HUES48 (cell line): Measurements from ENCODE around the gene SPATA33.
A peak's percentile ranks its signal among the peaks of the same experiment; 100 is the strongest.
"Not testable (repeated sequence)": the region's sequence is repeated elsewhere in the genome, so short reads cannot be mapped to it uniquely, and the experiment has no call there.

Source experiments
- H3K27ac ChIP-seq: one replicate; pipeline ENCODE4 v1.7.0; 2013; ENCODE audit warnings: low read depth, low read length, inconsistent platforms
- H3K27me3 ChIP-seq: 2 replicates; pipeline ENCODE4 v1.6.1; 2013; ENCODE audit warnings: mild to moderate bottlenecking, low read length; ENCODE audit not compliant: control insufficient read depth, insufficient read depth
- H3K36me3 ChIP-seq: 2 replicates; pipeline ENCODE4 v1.6.1; 2013; ENCODE audit warnings: low read length; ENCODE audit not compliant: control insufficient read depth, insufficient read depth
- H3K4me1 ChIP-seq: 2 replicates; pipeline ENCODE4 v1.6.1; 2013; ENCODE audit warnings: mild to moderate bottlenecking, low read length; ENCODE audit not compliant: control insufficient read depth, insufficient read depth
- H3K4me3 ChIP-seq: 2 replicates; pipeline ENCODE4 v1.5.1; 2013; ENCODE audit warnings: mild to moderate bottlenecking, low read depth, low read length
- H3K9ac ChIP-seq: 2 replicates; pipeline ENCODE4 v1.6.1; 2013; ENCODE audit warnings: mild to moderate bottlenecking, low read depth, low read length, moderate library complexity
- H3K9me3 ChIP-seq: 2 replicates; pipeline ENCODE4 v1.6.1; 2013; ENCODE audit warnings: low read length; ENCODE audit not compliant: control insufficient read depth, insufficient read depth

SPATA33 gene

DNA sequence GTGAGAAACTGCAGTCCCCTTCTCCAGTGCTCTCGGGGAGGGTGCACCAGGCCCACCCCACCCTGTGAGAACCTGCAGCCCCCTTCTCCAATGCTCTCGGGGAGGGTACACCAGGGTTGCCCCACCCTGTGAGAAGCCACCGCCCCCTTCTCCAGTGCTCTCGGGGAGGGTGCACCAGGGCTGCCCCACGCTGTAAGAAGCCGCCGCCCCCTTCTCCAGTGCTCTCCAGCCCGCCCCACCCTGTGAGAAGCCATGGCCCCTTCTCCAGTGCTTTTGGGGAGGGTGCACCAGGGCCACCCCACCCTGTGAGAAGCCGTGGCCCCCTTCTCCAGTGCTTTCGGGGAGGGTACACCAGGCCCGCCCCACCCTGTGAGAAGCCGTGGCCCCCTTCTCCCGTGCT lies 12.1 kb downstream of the SPATA33 start:
- Histone ChIP-seq H3K9ac (no peak overlapping the region), H3K36me3 (peaks cover 1% of the 10 kb centered on the region; the same call in 1 of the 2 replicates), H3K4me1 (no peaks in the 10 kb centered on the region), H3K27ac (no peak overlapping the region), H3K4me3 (no peak overlapping the region), H3K9me3 (peaks cover 8% of the 10 kb centered on the region), H3K27me3 (no peaks in the 10 kb centered on the region)

DNA sequence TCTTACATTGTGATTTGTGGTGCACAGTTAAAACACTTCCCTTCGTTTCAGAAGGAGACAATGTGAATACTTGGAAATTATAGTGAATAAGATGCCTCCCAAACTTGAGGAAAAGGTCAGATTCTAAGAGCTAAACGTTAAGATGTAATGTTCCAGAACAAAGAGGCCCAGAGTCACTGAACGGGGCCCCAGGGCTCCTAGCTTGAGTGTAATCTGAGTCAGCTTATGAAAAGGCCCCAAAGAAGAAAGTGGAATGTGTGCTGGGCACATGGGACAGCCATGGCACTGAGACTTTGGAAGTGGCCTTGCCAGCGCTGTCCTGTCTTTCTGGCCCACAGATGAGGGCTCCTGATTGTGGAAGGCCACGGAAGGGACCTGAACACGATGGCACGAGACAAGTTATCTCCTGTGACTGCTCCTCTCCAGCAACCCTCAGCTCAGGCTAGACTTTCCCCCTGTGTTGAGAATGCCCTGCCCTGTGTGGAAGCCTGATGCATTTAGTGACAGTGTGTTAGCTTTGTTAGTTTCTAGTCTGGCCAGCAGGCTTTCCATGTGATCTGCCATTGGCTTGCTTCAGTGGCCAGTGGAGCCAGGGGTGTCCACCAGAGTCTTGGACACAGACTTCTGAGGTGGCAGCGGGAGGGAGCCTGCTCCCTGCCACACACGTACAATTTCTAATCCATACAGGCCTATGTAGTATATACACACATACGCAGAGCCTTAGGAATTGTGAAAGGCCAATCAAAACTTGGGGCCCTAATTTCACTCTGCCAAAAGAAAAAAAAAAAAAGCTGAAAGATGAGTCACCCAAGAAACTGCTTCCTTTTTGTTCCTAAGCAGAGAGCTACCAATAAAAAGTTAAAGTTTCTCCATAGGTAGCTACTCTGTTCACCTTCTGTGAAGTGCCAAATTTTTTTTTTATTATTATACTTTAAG lies 13.1 kb downstream of the SPATA33 start:
- Histone ChIP-seq H3K36me3 (no peaks in the 10 kb centered on the region), H3K27me3 (no peaks in the 10 kb centered on the region), H3K4me1 (no peaks in the 10 kb centered on the region), H3K9me3 (peaks cover 6% of the 10 kb centered on the region; the same call in 1 of the 2 replicates), H3K4me3 (no peak overlapping the region), H3K9ac (no peak overlapping the region), H3K27ac (no peak overlapping the region)

DNA sequence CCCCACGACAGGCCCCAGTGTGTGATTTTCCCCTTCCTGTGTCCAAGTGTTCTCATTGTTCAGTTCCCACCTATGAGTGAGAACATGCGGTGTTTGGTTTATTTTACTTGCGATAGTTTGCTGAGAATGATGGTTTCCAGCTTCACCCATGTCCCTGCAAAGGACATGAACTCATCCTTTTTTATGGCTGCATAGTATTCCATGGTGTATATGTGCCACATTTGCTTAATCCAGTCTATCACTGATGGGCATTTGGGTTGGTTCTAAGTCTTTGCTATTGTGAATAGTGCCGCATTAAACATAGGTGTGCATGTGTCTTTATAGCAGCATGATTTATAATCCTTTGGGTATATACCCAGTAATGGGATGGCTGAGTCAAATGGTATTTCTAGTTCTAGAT lies 13.9 kb downstream of the SPATA33 start:
- H3K4me3 ChIP-seq, H3K9me3 ChIP-seq, H3K4me1 ChIP-seq, H3K27me3 ChIP-seq, H3K9ac ChIP-seq, H3K36me3 ChIP-seq, H3K27ac ChIP-seq: not testable (repeated sequence)

DNA sequence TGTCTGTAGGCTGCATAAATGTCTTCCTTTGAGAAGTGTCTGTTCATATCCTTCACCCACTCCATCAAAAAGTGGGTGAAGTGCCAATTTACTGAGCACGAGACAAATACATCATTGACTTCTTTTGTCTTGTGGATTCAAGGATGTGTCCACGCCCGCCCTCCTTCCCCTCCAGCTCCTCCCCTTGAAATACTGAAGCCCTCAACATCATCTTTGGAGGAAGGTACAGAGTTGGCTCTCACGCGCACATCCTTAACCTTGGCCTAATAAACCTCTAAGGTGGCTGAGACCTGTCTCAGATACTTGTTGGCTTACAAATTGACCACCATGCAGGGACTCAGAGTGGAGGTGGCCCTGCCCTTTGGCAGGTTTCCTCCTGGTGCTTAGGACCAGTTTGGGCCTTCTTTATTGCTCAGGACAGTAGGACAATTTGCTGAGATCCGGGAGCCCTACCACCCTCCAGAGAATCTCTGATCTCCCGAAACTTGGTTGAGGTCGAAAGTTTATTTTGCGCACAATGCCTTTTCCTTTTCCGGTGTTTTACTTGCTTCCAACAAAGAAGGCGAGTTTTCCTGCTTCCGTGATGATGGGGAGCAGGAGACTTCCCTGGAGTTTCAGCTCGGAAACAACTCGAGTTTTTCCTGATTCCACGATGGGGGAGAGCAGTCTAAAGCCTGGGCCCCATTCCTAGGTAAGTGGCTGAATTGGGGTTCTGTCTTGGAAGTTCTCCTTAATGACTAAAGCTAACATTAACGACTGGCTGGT lies 14.7 kb downstream of the SPATA33 start:
- H3K4me1 ChIP-seq: no peaks in the 10 kb centered on the region
- no peak overlapping the region for H3K4me3 ChIP-seq
- no peaks in the 10 kb centered on the region for H3K27me3 ChIP-seq
- H3K27ac ChIP-seq: no peak overlapping the region
- H3K36me3 ChIP-seq: no peaks in the 10 kb centered on the region
- H3K9ac ChIP-seq: no peak overlapping the region
- H3K9me3 ChIP-seq: peaks cover 4% of the 10 kb centered on the region

DNA sequence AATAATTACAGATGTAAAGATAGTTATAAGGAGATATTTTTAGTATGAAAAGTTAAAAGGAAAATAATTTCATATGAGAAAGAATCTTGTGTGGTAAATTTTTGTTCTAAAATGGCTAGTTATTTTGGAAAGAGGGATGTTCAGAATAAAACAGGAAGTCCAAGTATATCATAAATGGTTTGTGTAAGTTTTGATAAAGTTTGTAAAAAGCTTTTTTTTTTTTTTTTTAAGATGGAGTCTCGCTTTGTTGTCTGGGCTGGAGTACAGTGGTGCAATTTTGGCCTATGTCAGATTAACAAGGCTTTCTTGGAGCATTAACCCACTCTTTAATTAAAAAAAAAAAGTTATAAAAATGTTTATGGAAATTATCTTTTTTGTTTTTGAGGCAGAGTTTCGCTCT lies 20.6 kb downstream of the SPATA33 start:
- no peak overlapping the region for H3K9ac ChIP-seq
- peaks cover 28% of the 10 kb centered on the region for H3K9me3 ChIP-seq
- 0 out of 2 replicates have a peak, but pooled peaks cover 3% of the 10 kb centered on the region for H3K36me3 ChIP-seq
- no peak overlapping the region for H3K4me3 ChIP-seq
- H3K27ac ChIP-seq: no peak overlapping the region
- H3K4me1 ChIP-seq: no peaks in the 10 kb centered on the region
- H3K27me3 ChIP-seq: no peaks in the 10 kb centered on the region

DNA sequence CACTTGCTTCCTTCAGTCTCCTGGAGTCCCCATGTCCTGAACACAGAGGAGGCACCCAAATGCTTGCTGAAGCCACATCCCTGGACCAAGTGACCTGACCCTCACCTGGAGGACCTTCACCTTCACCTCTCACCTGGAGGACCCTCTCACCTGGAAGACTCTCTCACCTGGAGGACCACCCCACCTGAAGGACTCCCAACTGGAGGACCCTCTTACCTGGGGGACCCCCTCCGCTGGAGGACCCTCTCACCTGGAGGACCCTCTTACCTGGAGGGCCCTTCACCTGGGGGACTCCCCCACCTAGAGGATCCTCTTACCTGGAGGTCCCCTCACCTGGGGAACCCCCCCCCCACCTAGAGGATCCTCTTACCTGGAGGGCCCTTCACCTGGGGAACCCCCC lies 28.3 kb downstream of the SPATA33 start:
- no peaks in the 10 kb centered on the region for H3K27me3 ChIP-seq
- H3K27ac ChIP-seq: no peak overlapping the region
- H3K9ac ChIP-seq: no peak overlapping the region
- no peak overlapping the region for H3K4me3 ChIP-seq
- no peaks in the 10 kb centered on the region; the same call in 1 of the 2 replicates for H3K4me1 ChIP-seq
- peaks cover 19% of the 10 kb centered on the region; the same call in 1 of the 2 replicates for H3K36me3 ChIP-seq
- H3K9me3 ChIP-seq: peaks cover 29% of the 10 kb centered on the region

DNA sequence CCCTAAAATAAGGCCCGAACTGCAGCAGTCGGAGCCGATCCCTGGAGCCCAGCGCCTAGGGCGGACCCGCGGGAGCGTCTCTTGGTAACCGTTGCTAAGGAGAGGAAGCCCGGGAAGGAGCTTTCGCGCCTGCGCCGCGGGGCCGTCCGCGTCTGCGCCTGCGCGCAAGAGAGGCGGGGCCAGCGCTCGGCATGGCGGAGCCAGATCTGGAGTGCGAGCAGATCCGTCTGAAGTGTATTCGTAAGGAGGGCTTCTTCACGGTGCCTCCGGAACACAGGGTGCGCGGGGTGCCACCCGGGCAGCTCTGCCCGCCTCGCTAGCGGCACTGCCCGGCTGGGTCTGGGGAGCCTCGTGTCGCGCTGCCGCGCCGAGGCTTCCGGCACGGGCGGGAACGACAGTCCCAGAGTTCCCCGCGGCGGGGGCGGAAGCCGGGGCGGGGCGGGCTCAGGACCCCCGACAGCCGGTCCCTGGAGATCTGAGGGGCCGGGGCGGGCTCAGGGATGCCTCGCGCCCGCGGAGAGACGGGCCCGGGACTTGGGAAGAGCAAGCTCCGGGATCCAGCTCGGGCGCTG lies 29.0 kb downstream of the SPATA33 start, which contains the start of gene CDK10:
CDK10 (plus strand) TSS at position 170 of the 572 bp plus-strand sequence; CDS start at position 192, 22 bp downstream.
- Histone ChIP-seq H3K36me3 (peaks cover 24% of the 10 kb centered on the region), H3K9me3 (peaks cover 24% of the 10 kb centered on the region)

DNA sequence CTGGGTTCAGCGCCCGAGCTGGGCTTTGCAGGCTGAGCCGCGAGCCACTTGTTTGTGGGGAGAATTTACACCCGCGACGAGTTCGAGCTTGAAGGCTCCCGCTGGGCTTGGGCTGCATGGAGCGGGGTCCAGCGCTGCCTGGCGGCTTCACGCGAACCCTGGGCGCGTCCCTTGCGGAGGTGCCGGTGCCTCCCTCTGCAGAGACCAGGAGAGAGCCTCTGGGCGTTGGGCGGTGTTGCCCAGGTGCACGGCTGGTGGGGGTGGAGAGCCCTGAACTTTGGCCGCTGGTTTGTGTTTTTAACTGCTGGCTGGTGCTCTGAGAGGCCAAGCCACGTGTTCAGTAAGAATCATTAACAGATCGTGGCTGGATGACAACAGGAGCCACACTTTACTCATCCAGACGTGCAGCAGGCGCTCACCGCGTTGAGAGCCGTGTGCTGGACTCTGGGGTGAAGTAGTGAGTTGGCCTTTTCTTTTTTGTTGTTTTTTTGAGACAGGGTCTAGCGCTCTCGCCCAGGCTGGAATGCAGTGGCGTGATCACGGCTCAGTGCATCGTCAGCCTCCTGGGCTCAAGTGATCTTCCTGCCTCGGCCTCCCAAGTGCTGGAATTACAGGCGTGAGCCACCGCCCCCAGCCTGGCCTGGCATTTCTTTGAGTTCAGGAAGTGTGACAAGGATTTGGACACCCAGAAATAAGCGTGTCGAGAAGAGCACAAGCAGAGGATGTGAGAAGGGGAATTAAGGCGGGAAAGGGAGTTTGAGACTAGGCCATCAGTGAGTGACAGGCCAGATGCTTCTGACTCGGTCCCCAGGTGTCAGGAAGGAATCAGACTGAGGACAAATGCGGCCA lies 29.7 kb downstream of the SPATA33 start:
- Histone ChIP-seq H3K4me3 (peak overlapping the region; percentile 71), H3K27ac (peak overlapping the region; percentile 94), H3K9me3 (peaks cover 21% of the 10 kb centered on the region), H3K27me3 (no peaks in the 10 kb centered on the region), H3K9ac (peak overlapping the region; percentile 68), H3K4me1 (no peaks in the 10 kb centered on the region; the same call in 1 of the 2 replicates), H3K36me3 (peaks cover 31% of the 10 kb centered on the region)

More for the DNA sequence above, 29.0 kb downstream of the SPATA33 start, which contains the start of gene CDK10:
- Histone ChIP-seq H3K27me3 (no peaks in the 10 kb centered on the region), H3K4me3 (peak within 1 kb of the TSS; percentile 71), H3K9ac (peak within 1 kb of the TSS; percentile 68), H3K4me1 (no peaks in the 10 kb centered on the region; the same call in 1 of the 2 replicates), H3K27ac (peak within 1 kb of the TSS; percentile 94)

DNA sequence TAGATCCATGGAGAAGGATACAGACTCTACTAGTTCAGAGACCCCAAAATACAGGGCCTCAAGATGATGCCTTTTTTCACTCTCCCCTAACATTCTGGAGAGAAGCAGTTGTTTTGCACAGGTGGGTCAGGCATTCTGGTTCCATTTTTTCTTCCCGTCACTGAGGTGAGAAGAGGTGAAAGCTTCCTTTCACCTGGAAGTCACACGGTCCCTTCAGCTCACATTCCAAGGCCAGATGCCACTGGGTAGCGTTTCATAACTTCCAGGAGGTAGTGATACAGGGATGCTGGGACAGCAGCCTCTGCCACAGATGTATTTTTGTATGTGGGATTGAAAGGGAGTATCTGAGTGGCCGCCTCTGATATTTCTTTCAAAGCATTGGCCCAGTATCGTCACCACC lies 30.8 kb downstream of the SPATA33 start:
- no peak overlapping the region for H3K4me3 ChIP-seq
- no peaks in the 10 kb centered on the region for H3K27me3 ChIP-seq
- H3K27ac ChIP-seq: no peak overlapping the region
- peaks cover 35% of the 10 kb centered on the region for H3K36me3 ChIP-seq
- H3K9ac ChIP-seq: no peak overlapping the region
- H3K9me3 ChIP-seq: peaks cover 17% of the 10 kb centered on the region
- H3K4me1 ChIP-seq: no peaks in the 10 kb centered on the region; the same call in 1 of the 2 replicates

DNA sequence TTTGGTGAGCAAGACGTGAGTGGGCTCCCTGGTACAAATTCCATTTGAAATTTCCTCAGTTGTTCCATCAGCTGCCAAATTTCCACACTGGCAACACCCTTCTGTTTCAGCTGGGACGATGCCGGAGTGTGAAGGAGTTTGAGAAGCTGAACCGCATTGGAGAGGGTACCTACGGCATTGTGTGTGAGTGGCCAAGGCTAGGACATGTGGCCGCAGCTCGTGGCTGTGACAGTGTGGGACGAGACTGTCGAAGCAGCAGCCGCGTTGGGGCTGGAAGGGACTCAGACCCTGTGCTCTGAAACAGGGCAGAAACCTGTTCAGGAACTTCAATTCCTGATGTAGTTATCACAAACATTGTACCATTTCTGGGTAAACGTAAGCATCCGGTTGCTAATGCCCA lies 31.5 kb downstream of the SPATA33 start:
- H3K4me1 ChIP-seq: no peaks in the 10 kb centered on the region; the same call in 1 of the 2 replicates
- peaks cover 43% of the 10 kb centered on the region for H3K36me3 ChIP-seq
- no peak overlapping the region for H3K27ac ChIP-seq
- H3K27me3 ChIP-seq: no peaks in the 10 kb centered on the region
- H3K4me3 ChIP-seq: no peak overlapping the region
- no peak overlapping the region for H3K9ac ChIP-seq
- peaks cover 14% of the 10 kb centered on the region for H3K9me3 ChIP-seq
